ENCODE results near the gene PKN2.
"Not testable (repeated sequence)": the region's sequence is repeated elsewhere in the genome, so short reads cannot be mapped to it uniquely, and the experiment has no call there.

Gene PKN2

GRCh38 chr1:88698764-88699163 lies 14.7 kb downstream of the PKN2 start:
- Histone ChIP-seq H3K4me2 (no peak overlapping the region), H3K79me2 (ENCODE audit: insufficient read depth, low read depth) (peaks cover 8% of the 10 kb centered on the region; the same call in 1 of the 2 replicates), H3K36me3 (ENCODE audit: insufficient read depth) (no peaks in the 10 kb centered on the region), H3K9ac (no peak overlapping the region), H2AFZ (ENCODE audit: low read depth) (no peak overlapping the region), H4K20me1 (ENCODE audit: insufficient read depth) (no peaks in the 10 kb centered on the region), H3K27me3 (ENCODE audit: insufficient read depth, low read depth) (no peaks in the 10 kb centered on the region), H3K27ac (no peak overlapping the region), H3K4me3 (IDR thresholded peaks at IDR 0.05; ENCODE audit: insufficient read depth, low read depth, low read length) (no peak overlapping the region), H3K4me1 (ENCODE audit: low read depth, poor library complexity, severe bottlenecking) (peaks cover 24% of the 10 kb centered on the region)
- no peak for TF ChIP-seq CTCF (conservative IDR thresholded peaks at IDR 0.05; ENCODE audit: low read depth, low read length)

- no peaks in the 10 kb centered on the region for H3K27me3 ChIP-seq (ENCODE audit: insufficient read depth, low read depth)
- no peak overlapping the region for H3K4me3 ChIP-seq (IDR thresholded peaks at IDR 0.05; ENCODE audit: insufficient read depth, low read depth, low read length)
- no peaks in the 10 kb centered on the region for H4K20me1 ChIP-seq (ENCODE audit: insufficient read depth)
- H3K4me2 ChIP-seq: no peak overlapping the region
- no peaks in the 10 kb centered on the region for H3K36me3 ChIP-seq (ENCODE audit: insufficient read depth)
- H3K79me2 ChIP-seq (ENCODE audit: insufficient read depth, low read depth): peaks cover 7% of the 10 kb centered on the region; the same call in 1 of the 2 replicates
- no peak overlapping the region for H3K9ac ChIP-seq
- peaks cover 24% of the 10 kb centered on the region for H3K4me1 ChIP-seq (ENCODE audit: low read depth, poor library complexity, severe bottlenecking)
- H3K27ac ChIP-seq: no peak overlapping the region
- no peak for TF ChIP-seq CTCF (conservative IDR thresholded peaks at IDR 0.05; ENCODE audit: low read depth, low read length)
- H2AFZ ChIP-seq (ENCODE audit: low read depth): no peak overlapping the region
These were observed 16.4 kb downstream of the PKN2 start for GRCh38 chr1:88700425-88701013.

GRCh38 chr1:88701275-88701674 lies 17.2 kb downstream of the PKN2 start:
- TF ChIP-seq CTCF (conservative IDR thresholded peaks at IDR 0.05; ENCODE audit: low read depth, low read length): no peak
- Histone ChIP-seq H3K4me3 (IDR thresholded peaks at IDR 0.05; ENCODE audit: insufficient read depth, low read depth, low read length) (no peak overlapping the region), H4K20me1 (ENCODE audit: insufficient read depth) (no peaks in the 10 kb centered on the region), H3K27ac (no peak overlapping the region), H3K4me1 (ENCODE audit: low read depth, poor library complexity, severe bottlenecking) (peaks cover 24% of the 10 kb centered on the region), H2AFZ (ENCODE audit: low read depth) (no peak overlapping the region), H3K79me2 (ENCODE audit: insufficient read depth, low read depth) (peaks cover 3% of the 10 kb centered on the region; the same call in 1 of the 2 replicates), H3K36me3 (ENCODE audit: insufficient read depth) (no peaks in the 10 kb centered on the region), H3K27me3 (ENCODE audit: insufficient read depth, low read depth) (no peaks in the 10 kb centered on the region), H3K9ac (no peak overlapping the region), H3K4me2 (no peak overlapping the region)

GRCh38 chr1:88701793-88702192 lies 17.7 kb downstream of the PKN2 start:
- not testable (repeated sequence) for H3K4me3 ChIP-seq (IDR thresholded peaks at IDR 0.05; ENCODE audit: insufficient read depth, low read depth, low read length); H3K27me3 ChIP-seq (ENCODE audit: insufficient read depth, low read depth); H3K36me3 ChIP-seq (ENCODE audit: insufficient read depth); H3K9ac ChIP-seq; H2AFZ ChIP-seq (ENCODE audit: low read depth); H3K27ac ChIP-seq; H4K20me1 ChIP-seq (ENCODE audit: insufficient read depth); H3K79me2 ChIP-seq (ENCODE audit: insufficient read depth, low read depth)
- Histone ChIP-seq H3K4me2 (0 out of 2 replicates have a peak overlapping the region, but pooled peaks have one; percentile 1), H3K4me1 (ENCODE audit: low read depth, poor library complexity, severe bottlenecking) (peaks cover 24% of the 10 kb centered on the region)

- no peaks in the 10 kb centered on the region for H4K20me1 ChIP-seq (ENCODE audit: insufficient read depth)
- H2AFZ ChIP-seq (ENCODE audit: low read depth): no peak overlapping the region
- peaks cover 3% of the 10 kb centered on the region; the same call in 1 of the 2 replicates for H3K79me2 ChIP-seq (ENCODE audit: insufficient read depth, low read depth)
- TF ChIP-seq CTCF (conservative IDR thresholded peaks at IDR 0.05; ENCODE audit: low read depth, low read length): no peak
- H3K27ac ChIP-seq: no peak overlapping the region
- no peaks in the 10 kb centered on the region for H3K36me3 ChIP-seq (ENCODE audit: insufficient read depth)
- H3K9ac ChIP-seq: no peak overlapping the region
- H3K4me3 ChIP-seq (IDR thresholded peaks at IDR 0.05; ENCODE audit: insufficient read depth, low read depth, low read length): no peak overlapping the region
- H3K4me2 ChIP-seq: no peak overlapping the region
- peaks cover 5% of the 10 kb centered on the region for H3K4me1 ChIP-seq (ENCODE audit: low read depth, poor library complexity, severe bottlenecking)
- no peaks in the 10 kb centered on the region for H3K27me3 ChIP-seq (ENCODE audit: insufficient read depth, low read depth)
These were observed 23.9 kb downstream of the PKN2 start for GRCh38 chr1:88708011-88708410.

- not testable (repeated sequence) for H3K27ac ChIP-seq; H3K4me2 ChIP-seq; H3K4me3 ChIP-seq (IDR thresholded peaks at IDR 0.05; ENCODE audit: insufficient read depth, low read depth, low read length); H4K20me1 ChIP-seq (ENCODE audit: insufficient read depth); H3K27me3 ChIP-seq (ENCODE audit: insufficient read depth, low read depth); H3K9ac ChIP-seq; H3K36me3 ChIP-seq (ENCODE audit: insufficient read depth); H3K4me1 ChIP-seq (ENCODE audit: low read depth, poor library complexity, severe bottlenecking); H2AFZ ChIP-seq (ENCODE audit: low read depth)
- peaks cover 16% of the 10 kb centered on the region; the same call in 1 of the 2 replicates for H3K79me2 ChIP-seq (ENCODE audit: insufficient read depth, low read depth)
These were observed 28.8 kb downstream of the PKN2 start for GRCh38 chr1:88712907-88713306.

- H3K79me2 ChIP-seq (ENCODE audit: insufficient read depth, low read depth): peaks cover 22% of the 10 kb centered on the region
These were observed 32.5 kb downstream of the PKN2 start for GRCh38 chr1:88716571-88716970.

More at GRCh38 chr1:88716571-88716970, 32.5 kb downstream of the PKN2 start:
- not testable (repeated sequence) for H3K36me3 ChIP-seq (ENCODE audit: insufficient read depth); H3K9ac ChIP-seq; H3K4me1 ChIP-seq (ENCODE audit: low read depth, poor library complexity, severe bottlenecking); H4K20me1 ChIP-seq (ENCODE audit: insufficient read depth); H3K27ac ChIP-seq; H3K27me3 ChIP-seq (ENCODE audit: insufficient read depth, low read depth); H3K4me3 ChIP-seq (IDR thresholded peaks at IDR 0.05; ENCODE audit: insufficient read depth, low read depth, low read length); H3K4me2 ChIP-seq; H2AFZ ChIP-seq (ENCODE audit: low read depth)

All from KMS-11 (cell line).